PC-3 (cell line): ENCODE measurements around the gene SCD5. TPM values are rescaled to one million over a fixed set of nuclear protein-coding genes. Genes with fewer than 3 reads are reported as not detected.

ENCODE experiments used
- ATAC-seq: fragments of 200-7000 bp; cut with Tn5 transposase; 2 replicates; pipeline ENCODE4 v1.9.1; 2020; ENCODE audit warnings: mild to moderate bottlenecking, moderate library complexity
- BruUV-seq: library from RNA; stranded (reverse); fragments of 400-500 nt; replicated peaks from 2 replicates; lab custom pipeline; 2021; lab: Mats Ljungman, UMichigan
- CTCF ChIA-PET: fragments of 300-600 bp; sonication (Branson Sonifier 250); formaldehyde crosslinking; loops from one replicate; lab custom pipeline; 2022; ENCODE audit warnings: antibody characterized with exemption; lab: Charles Lee
- POLR2A ChIA-PET: fragments of 300-600 bp; sonication (Branson Sonifier 250); formaldehyde crosslinking; loops from one replicate; lab custom pipeline; 2022; ENCODE audit warnings: antibody characterized with exemption; ENCODE audit not compliant: unreplicated experiment; lab: Charles Lee
- DNase-seq: peaks from one replicate; pipeline ENCODE4 v3.0.0-alpha.2; 2015
- H2AFZ ChIP-seq: fragments of 300-600 bp; sonication (generic); 2 replicates; pipeline ENCODE4 v1.6.0; 2016; ENCODE audit warnings: antibody characterized with exemption, low read length
- H3F3A ChIP-seq: fragments of 300-600 bp; sonication (generic); one replicate; pipeline ENCODE4 v1.6.0; 2017; ENCODE audit warnings: antibody characterized with exemption, low read length, control low read depth, mild to moderate bottlenecking; ENCODE audit not compliant: unreplicated experiment
- H3K27ac ChIP-seq: fragments of 300-600 bp; sonication (generic); 2 replicates; pipeline ENCODE4 v1.5.1; 2016; ENCODE audit warnings: mild to moderate bottlenecking, low read length
- H3K27me3 ChIP-seq: fragments of 300-600 bp; sonication (generic); 2 replicates; pipeline ENCODE4 v1.6.1; 2016; ENCODE audit warnings: low read length, mixed read lengths
- H3K36me3 ChIP-seq: fragments of 300-600 bp; sonication (generic); 2 replicates; pipeline ENCODE4 v1.6.1; 2016; ENCODE audit warnings: low read depth, mixed run types, low read length, mixed read lengths
- H3K4me1 ChIP-seq: fragments of 300-600 bp; sonication (generic); 2 replicates; pipeline ENCODE4 v1.5.1; 2016; ENCODE audit warnings: low read length; ENCODE audit not compliant: insufficient read depth
- H3K4me2 ChIP-seq: fragments of 300-600 bp; sonication (generic); 2 replicates; pipeline ENCODE4 v1.6.0; 2016; ENCODE audit warnings: low read length
- H3K4me3 ChIP-seq: fragments of 300-600 bp; sonication (generic); 2 replicates; pipeline ENCODE4 v1.5.1; 2016; ENCODE audit warnings: mild to moderate bottlenecking, low read length, mixed read lengths
- H3K79me2 ChIP-seq: fragments of 300-600 bp; sonication (generic); 2 replicates; pipeline ENCODE4 v1.6.1; 2017; ENCODE audit warnings: low read length, mixed read lengths
- H3K9ac ChIP-seq: fragments of 300-600 bp; sonication (generic); 2 replicates; pipeline ENCODE4 v1.6.0; 2016; ENCODE audit warnings: mild to moderate bottlenecking, low read length
- H3K9me2 ChIP-seq: fragments of 300-600 bp; sonication (generic); replicated peaks from 2 replicates; pipeline ENCODE4 v1.6.1; 2016; ENCODE audit warnings: mixed run types, low read length, mixed read lengths
- H3K9me3 ChIP-seq: fragments of 300-600 bp; sonication (generic); 2 replicates; pipeline ENCODE4 v1.6.1; 2016; ENCODE audit warnings: low read length, mixed read lengths
- H4K20me1 ChIP-seq: fragments of 300-600 bp; sonication (generic); 2 replicates; pipeline ENCODE4 v1.6.1; 2016; ENCODE audit warnings: low read length, mixed read lengths
- EZH2 ChIP-seq: fragments of 300-600 bp; sonication (generic); IDR thresholded peaks from one replicate; pipeline ENCODE4 v1.6.1; 2017; ENCODE audit warnings: antibody characterized with exemption, mild to moderate bottlenecking, low read length; ENCODE audit not compliant: unreplicated experiment
- EZH2phosphoT487 ChIP-seq: fragments of 300-600 bp; sonication (generic); IDR thresholded peaks from 2 replicates; pipeline ENCODE4 v1.6.1; 2018; ENCODE audit warnings: mild to moderate bottlenecking, antibody characterized with exemption, low read length, borderline replicate concordance
- intact Hi-C: fragments of 100-400 bp; cut with micrococcal nuclease; formaldehyde crosslinking; loops from 2 replicates; pipeline ENCODE4 v1.9.0; 2023
- total RNA-seq: library from RNA; depleted of rRNA; stranded (reverse); fragments of >200 nt; gene quantifications from 2 replicates; pipeline ENCODE4 v1.2.3, GENCODE V29; 2014
- TF ChIP-seq, protein P1 (sequence below): fragments of 300-600 bp; sonication (generic); conservative IDR thresholded peaks from 2 replicates; pipeline ENCODE4 v1.5.1; 2017; ENCODE audit warnings: antibody characterized with exemption, low read depth, mild to moderate bottlenecking, low read length

The SCD5 gene
- total RNA-seq, 1 experiment from 2014 or later, result 3.8 TPM

DNA sequence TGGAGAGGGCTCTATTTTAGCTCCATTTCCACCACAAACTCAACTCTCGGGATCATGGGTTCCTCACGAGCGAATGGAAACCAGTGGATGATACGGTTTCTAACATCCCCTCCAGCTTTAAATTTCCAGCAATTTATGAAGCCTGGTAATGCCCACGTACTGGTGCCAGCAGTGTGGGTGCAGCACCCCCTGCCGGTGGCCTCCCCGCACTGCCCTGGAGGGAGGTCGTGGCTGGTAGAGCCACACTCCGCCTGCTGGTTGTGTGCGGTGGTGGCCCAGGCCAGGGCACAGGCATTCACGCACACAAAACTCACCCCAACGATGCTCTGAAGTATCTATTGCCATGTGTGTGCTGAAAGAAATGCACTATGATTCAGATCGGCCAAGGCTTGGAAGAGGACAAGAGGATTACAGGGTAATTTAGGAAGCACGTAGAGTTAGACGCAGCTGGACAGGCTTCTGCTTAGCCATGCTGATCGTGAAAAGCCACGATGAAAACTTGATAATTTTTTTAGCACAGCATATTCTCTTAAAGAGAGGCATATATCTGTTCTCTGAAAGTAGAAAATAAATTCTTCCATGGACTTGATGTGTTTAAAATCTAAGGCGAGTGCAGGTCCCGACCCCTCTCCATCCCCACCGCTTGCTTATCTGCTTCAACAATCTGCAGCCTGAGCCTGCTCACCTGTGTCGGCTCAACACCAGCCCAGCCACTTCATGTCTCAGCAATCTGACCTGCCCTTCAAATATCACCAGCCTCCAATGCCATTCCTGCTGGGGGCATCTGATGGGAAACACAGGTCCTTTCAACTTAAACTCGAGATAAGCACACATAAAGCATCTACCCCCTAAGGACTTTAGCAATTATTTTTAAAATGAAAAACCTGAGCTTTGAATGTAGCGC is 59.1 kb downstream of the SCD5 start:
- Histone ChIP-seq H3K9me2 (no peaks in the 10 kb centered on the region), H3K27me3 (no peaks in the 10 kb centered on the region), H3K79me2 (no peaks in the 10 kb centered on the region), H4K20me1 (no peaks in the 10 kb centered on the region), H2AFZ (no peak overlapping the region), H3K27ac (no peak overlapping the region), H3K9ac (no peak overlapping the region), H3K4me1 (no peaks in the 10 kb centered on the region), H3F3A (no peaks in the 10 kb centered on the region), H3K4me3 (no peak overlapping the region), H3K36me3 (peaks cover 2% of the 10 kb centered on the region; the same call in 1 of the 2 replicates), H3K9me3 (no peaks in the 10 kb centered on the region), H3K4me2 (no peak overlapping the region)
- no peak for TF ChIP-seq EZH2
- TF ChIP-seq, protein P1, sequence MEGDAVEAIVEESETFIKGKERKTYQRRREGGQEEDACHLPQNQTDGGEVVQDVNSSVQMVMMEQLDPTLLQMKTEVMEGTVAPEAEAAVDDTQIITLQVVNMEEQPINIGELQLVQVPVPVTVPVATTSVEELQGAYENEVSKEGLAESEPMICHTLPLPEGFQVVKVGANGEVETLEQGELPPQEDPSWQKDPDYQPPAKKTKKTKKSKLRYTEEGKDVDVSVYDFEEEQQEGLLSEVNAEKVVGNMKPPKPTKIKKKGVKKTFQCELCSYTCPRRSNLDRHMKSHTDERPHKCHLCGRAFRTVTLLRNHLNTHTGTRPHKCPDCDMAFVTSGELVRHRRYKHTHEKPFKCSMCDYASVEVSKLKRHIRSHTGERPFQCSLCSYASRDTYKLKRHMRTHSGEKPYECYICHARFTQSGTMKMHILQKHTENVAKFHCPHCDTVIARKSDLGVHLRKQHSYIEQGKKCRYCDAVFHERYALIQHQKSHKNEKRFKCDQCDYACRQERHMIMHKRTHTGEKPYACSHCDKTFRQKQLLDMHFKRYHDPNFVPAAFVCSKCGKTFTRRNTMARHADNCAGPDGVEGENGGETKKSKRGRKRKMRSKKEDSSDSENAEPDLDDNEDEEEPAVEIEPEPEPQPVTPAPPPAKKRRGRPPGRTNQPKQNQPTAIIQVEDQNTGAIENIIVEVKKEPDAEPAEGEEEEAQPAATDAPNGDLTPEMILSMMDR, result peak; percentile 94
- peak; percentile 77 for DNase-seq
- no TSS peak for BruUV-seq
- ChIA-PET CTCF (interaction anchor here (0.6 to 0.7 kb wide), 8 partner anchors 18 to 744 kb away, joined by 3 to 9 read pairs (median 4); partner anchors contain the start of gene SCD5), POLR2A (no interaction called here)
- ATAC-seq, result peak; percentile 99
- intact Hi-C loops, result loop anchor here (1.0 kb wide), 1 partner anchor 277 kb away; no protein-coding TSS in a partner anchor

DNA sequence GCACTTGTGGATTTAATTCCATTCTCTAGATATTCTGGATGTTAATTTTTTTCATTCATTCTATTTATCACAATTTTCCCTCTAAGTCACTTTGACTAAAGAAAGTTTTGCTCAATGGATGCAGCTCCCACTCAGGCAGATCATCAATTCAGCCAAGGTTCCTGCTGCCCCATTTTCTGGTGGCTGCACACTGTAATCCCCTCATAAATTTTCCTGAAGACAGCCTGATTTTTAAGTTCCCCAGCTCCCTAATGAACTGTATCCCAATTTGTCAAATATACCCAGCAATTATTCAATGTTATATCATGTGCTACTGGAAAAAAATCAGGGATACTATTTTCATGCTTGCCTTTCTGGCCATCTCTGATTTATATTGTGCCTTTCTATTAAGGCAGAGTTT is 61.2 kb downstream of the SCD5 start:
- ChIA-PET POLR2A (no interaction called here), CTCF (no interaction called here)
- no peak overlapping the region for H2AFZ ChIP-seq
- H3K9me2 ChIP-seq, result no peaks in the 10 kb centered on the region
- DNase-seq (no peak), ATAC-seq (no peak)
- intact Hi-C loops, result no loop called here
- no peaks in the 10 kb centered on the region for H3K27me3 ChIP-seq
- no peak overlapping the region for H3K27ac ChIP-seq
- peaks cover 2% of the 10 kb centered on the region; the same call in 1 of the 2 replicates for H3K36me3 ChIP-seq
- BruUV-seq, result no TSS peak
- H3K9ac ChIP-seq, result no peak overlapping the region
- no peaks in the 10 kb centered on the region for H3F3A ChIP-seq
- TF ChIP-seq, protein P1, result no peak
- TF ChIP-seq EZH2phosphoT487, result no peak
- no peak for TF ChIP-seq EZH2
- H3K79me2 ChIP-seq, result no peaks in the 10 kb centered on the region
- no peaks in the 10 kb centered on the region for H3K9me3 ChIP-seq
- no peaks in the 10 kb centered on the region for H4K20me1 ChIP-seq
- peaks cover 13% of the 10 kb centered on the region for H3K4me1 ChIP-seq
- no peak overlapping the region for H3K4me2 ChIP-seq
- H3K4me3 ChIP-seq, result no peak overlapping the region

DNA sequence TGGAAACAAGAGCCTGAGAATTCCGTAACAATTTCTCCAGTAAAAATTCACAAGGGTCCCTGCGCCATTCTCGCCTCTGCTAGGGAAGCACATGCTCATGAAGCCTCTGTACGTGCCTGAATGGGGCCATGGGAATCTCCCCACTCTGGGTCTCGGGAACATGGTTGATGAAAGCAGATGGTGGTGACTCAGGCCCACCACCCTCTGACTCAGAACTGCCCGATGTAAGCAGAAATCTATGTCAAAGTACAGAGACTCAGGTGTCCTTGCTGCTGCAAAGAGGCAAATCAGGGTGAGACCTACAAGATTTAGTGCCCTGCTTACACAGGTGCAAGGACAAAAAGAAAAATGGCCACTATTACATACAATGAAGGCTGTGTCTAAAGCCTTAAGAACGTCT is 65.0 kb downstream of the SCD5 start:
- H3F3A ChIP-seq, result no peaks in the 10 kb centered on the region
- no peaks in the 10 kb centered on the region for H3K36me3 ChIP-seq
- no peaks in the 10 kb centered on the region for H3K9me2 ChIP-seq
- H4K20me1 ChIP-seq, result no peaks in the 10 kb centered on the region
- H3K9me3 ChIP-seq, result no peaks in the 10 kb centered on the region
- H3K27me3 ChIP-seq, result no peaks in the 10 kb centered on the region
- H3K4me1 ChIP-seq, result peaks cover 13% of the 10 kb centered on the region
- ChIA-PET POLR2A (no interaction called here), CTCF (no interaction called here)
- H3K4me3 ChIP-seq, result no peak overlapping the region
- peak overlapping the region; percentile 20; the same call in 1 of the 2 replicates for H3K4me2 ChIP-seq
- intact Hi-C loops, result no loop called here
- DNase-seq, result peak; percentile 67
- H3K27ac ChIP-seq, result peak overlapping the region; percentile 45
- TF ChIP-seq, protein P1, result no peak
- TF ChIP-seq EZH2phosphoT487 (no peak), EZH2 (no peak)
- peak overlapping the region; percentile 46; the same call in 1 of the 2 replicates for H2AFZ ChIP-seq
- peak; percentile 88 for ATAC-seq
- no peaks in the 10 kb centered on the region for H3K79me2 ChIP-seq
- H3K9ac ChIP-seq, result peak overlapping the region; percentile 24; the same call in 1 of the 2 replicates
- no TSS peak for BruUV-seq
